ENCODE data around the gene MIOS. TPM values are rescaled to one million over a fixed set of nuclear protein-coding genes. Genes with fewer than 3 reads are reported as not detected.
"Not testable (repeated sequence)": the region's sequence is repeated elsewhere in the genome, so short reads cannot be mapped to it uniquely, and the experiment has no call there.

Gene MIOS
- polyA plus RNA-seq, 6 donors from 2014 or later, result 26.3 to 52.4 (median 38.9) TPM

DNA sequence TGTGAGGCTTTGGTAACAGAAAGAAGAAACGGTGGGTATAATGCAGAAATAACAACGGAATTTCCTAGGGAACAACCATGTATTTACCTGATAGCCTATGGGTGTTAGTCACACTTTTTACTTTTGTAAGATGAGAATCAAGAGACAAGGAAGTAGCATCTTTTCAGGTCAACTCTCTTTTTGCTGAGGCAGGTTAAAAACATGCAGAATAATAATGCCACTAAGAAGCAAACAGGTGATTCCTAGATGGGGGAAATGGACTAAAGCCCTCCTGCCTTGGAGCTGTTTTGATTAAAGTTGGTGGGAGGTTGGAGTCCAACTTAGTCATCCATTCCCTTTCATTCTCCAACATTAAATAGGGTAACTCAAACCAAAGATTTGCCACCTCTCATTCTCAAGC is 29.0 kb upstream of the MIOS start:
- no peak overlapping the region for H3K4me3 Mint-ChIP-seq
- H3K36me3 Mint-ChIP-seq, result no peaks in the 10 kb centered on the region
- H3K27me3 Mint-ChIP-seq, result peaks cover 0 to 11% (median 9%) of the 10 kb centered on the region in 3 donors
- DNase-seq (no peak), ATAC-seq (ENCODE audit: low read depth in 2 of 2) (no peak)
- H3K9me3 Mint-ChIP-seq, result no peaks in the 10 kb centered on the region
- H3K27ac Mint-ChIP-seq, result peak overlapping the region in 1 of 6 donors; percentile 33
- H3K4me1 Mint-ChIP-seq, result no peaks in the 10 kb centered on the region

DNA sequence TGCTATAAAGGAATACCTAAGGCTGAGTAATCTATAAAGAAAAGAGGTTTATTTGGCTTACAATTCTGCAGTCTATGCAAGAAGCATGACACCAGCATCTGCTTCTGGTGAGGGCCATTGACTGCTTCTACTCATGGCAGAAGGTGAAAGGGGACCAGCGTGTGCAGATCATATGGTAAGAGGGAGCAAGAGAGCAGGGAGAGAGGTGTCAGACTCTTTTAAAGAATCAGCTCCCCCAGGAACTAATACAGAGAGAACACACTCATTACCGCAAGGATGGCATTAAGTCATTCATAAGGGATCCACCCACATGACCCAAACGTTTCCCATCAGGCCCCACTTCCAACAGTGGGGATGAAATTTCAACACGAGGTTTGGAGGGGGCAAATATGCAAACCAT is 27.5 kb upstream of the MIOS start:
- H3K4me3 Mint-ChIP-seq, result no peak overlapping the region
- peaks cover 0 to 7% (median 6%) of the 10 kb centered on the region in 3 donors for H3K27me3 Mint-ChIP-seq
- no peaks in the 10 kb centered on the region for H3K36me3 Mint-ChIP-seq
- ATAC-seq (ENCODE audit: low read depth in 2 of 2) (no peak), DNase-seq (no peak)
- H3K27ac Mint-ChIP-seq, result no peak overlapping the region
- no peaks in the 10 kb centered on the region for H3K4me1 Mint-ChIP-seq
- H3K9me3 Mint-ChIP-seq, result no peaks in the 10 kb centered on the region

GRCh38 chr7:7539711-7540110 is 27.0 kb upstream of the MIOS start:
- peaks cover 0 to 3% (median 1%) of the 10 kb centered on the region in 3 donors for H3K27me3 Mint-ChIP-seq

DNA sequence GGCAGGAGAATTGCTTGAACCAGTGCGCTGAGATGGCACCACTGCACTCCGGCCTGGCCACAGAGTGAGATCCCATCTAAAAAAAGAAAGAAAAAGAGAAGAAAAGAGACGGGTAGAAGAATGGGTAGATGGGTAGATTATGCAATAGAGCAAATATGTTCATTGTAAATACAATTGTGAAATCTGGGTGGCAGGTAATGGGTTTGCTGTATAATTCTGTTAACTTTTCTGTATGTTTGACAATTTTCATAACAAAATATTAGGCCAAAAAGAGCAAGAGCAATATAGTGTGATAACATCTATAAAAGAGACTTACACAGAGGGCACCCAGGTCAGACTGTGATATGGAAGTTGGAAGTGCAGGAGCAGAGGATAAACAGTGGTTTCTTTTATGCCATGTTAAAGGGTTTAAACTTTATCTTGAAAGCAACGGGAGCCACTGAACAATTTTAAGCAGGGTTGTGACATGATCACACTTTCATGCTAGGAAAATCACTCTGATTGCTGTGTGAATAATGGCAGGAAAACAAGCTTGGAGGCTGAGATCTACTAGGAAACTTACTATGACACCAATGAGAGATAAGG is 24.3 kb upstream of the MIOS start:
- H3K4me1 Mint-ChIP-seq, result no peaks in the 10 kb centered on the region
- no peaks in the 10 kb centered on the region for H3K36me3 Mint-ChIP-seq
- peak overlapping the region in 2 of 6 donors; percentile 35 to 85 for H3K27ac Mint-ChIP-seq
- no peak overlapping the region for H3K4me3 Mint-ChIP-seq
- no peaks in the 10 kb centered on the region for H3K9me3 Mint-ChIP-seq
- no peaks in the 10 kb centered on the region for H3K27me3 Mint-ChIP-seq
- ATAC-seq (ENCODE audit: low read depth in 2 of 2), result no peak
- DNase-seq, result no peak

More at GRCh38 chr7:7539711-7540110, 27.0 kb upstream of the MIOS start:
- Mint-ChIP-seq H3K27ac (no peak overlapping the region), H3K9me3 (no peaks in the 10 kb centered on the region), H3K4me3 (no peak overlapping the region), H3K4me1 (no peaks in the 10 kb centered on the region), H3K36me3 (no peaks in the 10 kb centered on the region)
- no peak for DNase-seq
- no peak for ATAC-seq (ENCODE audit: low read depth in 2 of 2)

DNA sequence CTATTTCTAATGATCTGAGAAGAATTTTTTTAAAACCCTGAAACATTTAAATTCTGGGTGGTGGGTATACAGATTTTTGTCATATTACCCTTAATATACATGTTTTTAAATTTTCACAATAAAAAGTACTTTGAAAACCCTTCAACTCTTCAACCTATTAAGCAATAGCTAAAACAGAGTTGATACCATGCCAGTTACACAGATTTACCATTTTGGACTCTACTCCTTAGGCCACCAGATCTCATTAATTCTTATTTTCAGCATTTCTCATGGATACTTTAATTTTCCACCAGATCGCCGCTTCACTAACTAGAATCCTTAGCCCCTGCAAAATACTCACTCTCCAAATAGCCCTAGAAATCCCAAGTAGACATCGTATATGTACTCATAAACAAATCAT is 18.3 kb upstream of the MIOS start:
- Mint-ChIP-seq H3K27me3 (no peaks in the 10 kb centered on the region), H3K36me3 (no peaks in the 10 kb centered on the region), H3K9me3 (no peaks in the 10 kb centered on the region), H3K4me1 (no peaks in the 10 kb centered on the region), H3K27ac (no peak overlapping the region), H3K4me3 (no peak overlapping the region)
- ATAC-seq (ENCODE audit: low read depth in 2 of 2) (no peak), DNase-seq (no peak)

DNA sequence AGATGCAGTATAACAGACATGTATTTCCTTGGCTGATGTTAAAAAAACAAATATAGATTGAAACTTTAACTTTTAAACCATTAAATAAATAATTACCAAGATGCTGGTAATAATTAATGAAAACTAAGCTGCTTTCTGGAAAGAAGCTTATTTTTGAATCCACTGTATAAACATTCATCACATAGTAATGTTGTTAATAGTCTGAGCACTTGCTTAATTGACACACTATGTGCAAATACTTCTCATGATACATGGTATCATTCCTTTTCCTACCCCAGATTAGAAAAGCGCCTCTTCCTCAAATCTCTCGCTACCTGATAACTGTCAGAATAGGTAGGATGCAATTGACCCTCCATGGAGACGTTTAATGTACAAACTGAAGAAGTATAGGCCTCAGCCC is 16.0 kb upstream of the MIOS start:
- H3K4me3 Mint-ChIP-seq, result no peak overlapping the region

DNA sequence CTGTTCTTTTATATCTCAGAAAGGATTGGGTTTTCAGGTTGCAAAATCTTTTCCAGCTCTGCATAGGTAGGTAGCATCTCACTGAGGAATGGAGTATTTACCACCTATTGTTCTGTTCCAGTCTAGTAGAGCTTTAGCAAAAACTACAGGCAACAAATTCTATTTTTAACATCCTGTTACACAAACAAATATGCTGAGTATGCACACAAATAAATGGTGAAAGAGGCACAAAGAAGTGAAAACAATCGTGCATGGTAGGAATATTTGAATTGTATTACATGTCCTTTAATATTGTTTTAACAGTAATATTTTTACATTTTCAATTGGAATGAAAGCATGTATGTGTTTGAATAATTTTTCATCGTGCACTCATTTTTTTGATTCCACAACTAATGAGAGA is 14.5 kb upstream of the MIOS start:
- ATAC-seq (ENCODE audit: low read depth in 2 of 2) (no peak), DNase-seq (no peak)
- Mint-ChIP-seq H3K9me3 (no peaks in the 10 kb centered on the region), H3K4me3 (no peak overlapping the region), H3K27ac (no peak overlapping the region), H3K36me3 (peaks cover 0 to 5% of the 10 kb centered on the region in 2 donors), H3K4me1 (no peaks in the 10 kb centered on the region), H3K27me3 (no peaks in the 10 kb centered on the region)

More for the DNA sequence above, 16.0 kb upstream of the MIOS start:
- peaks cover 0 to 5% of the 10 kb centered on the region in 2 donors for H3K36me3 Mint-ChIP-seq
- no peaks in the 10 kb centered on the region for H3K4me1 Mint-ChIP-seq
- H3K27ac Mint-ChIP-seq, result no peak overlapping the region
- no peaks in the 10 kb centered on the region for H3K27me3 Mint-ChIP-seq
- ATAC-seq (ENCODE audit: low read depth in 2 of 2), result no peak
- no peaks in the 10 kb centered on the region for H3K9me3 Mint-ChIP-seq
- no peak for DNase-seq

DNA sequence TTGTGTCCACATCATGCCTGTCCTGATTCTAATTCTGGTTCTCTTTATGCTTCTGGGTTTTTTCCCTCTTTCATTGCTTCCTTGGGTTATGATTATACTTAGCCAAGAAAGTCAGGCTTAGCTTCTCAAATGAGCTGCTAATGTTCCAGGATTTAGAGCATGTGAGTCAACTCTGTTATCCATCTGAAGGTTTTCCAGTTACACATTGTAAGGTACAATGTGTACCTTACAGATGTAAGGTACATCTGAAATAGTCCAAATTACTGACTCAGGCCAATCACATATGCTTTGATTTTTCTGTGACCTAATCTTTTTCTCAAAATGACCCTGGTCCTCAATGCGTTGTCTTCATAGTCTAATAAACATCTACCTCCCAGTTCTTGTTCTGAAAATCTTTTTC is 13.3 kb upstream of the MIOS start:
- Mint-ChIP-seq H3K9me3 (peaks cover 0 to 9% (median 3%) of the 10 kb centered on the region in 7 donors), H3K4me3 (peak overlapping the region in 1 of 8 donors; percentile 29)
- ATAC-seq (ENCODE audit: low read depth in 2 of 2), result no peak

GRCh38 chr7:7554021-7554432 is 12.7 kb upstream of the MIOS start:
- DNase-seq, result no peak
- no peak for ATAC-seq (ENCODE audit: low read depth in 2 of 2)
- H3K36me3 Mint-ChIP-seq, result peaks cover 17% of the 10 kb centered on the region in 2 donors
- H3K4me1 Mint-ChIP-seq, result no peaks in the 10 kb centered on the region
- peak overlapping the region in 1 of 8 donors; percentile 29 for H3K4me3 Mint-ChIP-seq
- no peaks in the 10 kb centered on the region for H3K27me3 Mint-ChIP-seq
- H3K9me3 Mint-ChIP-seq, result peaks cover 0 to 15% (median 9%) of the 10 kb centered on the region in 7 donors
- no peak overlapping the region for H3K27ac Mint-ChIP-seq

More for the DNA sequence above, 13.3 kb upstream of the MIOS start:
- DNase-seq, result no peak
- no peaks in the 10 kb centered on the region for H3K27me3 Mint-ChIP-seq
- H3K27ac Mint-ChIP-seq, result no peak overlapping the region
- H3K4me1 Mint-ChIP-seq, result no peaks in the 10 kb centered on the region
- H3K36me3 Mint-ChIP-seq, result peaks cover 10 to 11% of the 10 kb centered on the region in 2 donors

GRCh38 chr7:7554649-7555575 is 11.8 kb upstream of the MIOS start:
- H3K27me3 Mint-ChIP-seq, result no peaks in the 10 kb centered on the region
- H3K36me3 Mint-ChIP-seq, result peaks cover 18 to 26% of the 10 kb centered on the region in 2 donors

DNA sequence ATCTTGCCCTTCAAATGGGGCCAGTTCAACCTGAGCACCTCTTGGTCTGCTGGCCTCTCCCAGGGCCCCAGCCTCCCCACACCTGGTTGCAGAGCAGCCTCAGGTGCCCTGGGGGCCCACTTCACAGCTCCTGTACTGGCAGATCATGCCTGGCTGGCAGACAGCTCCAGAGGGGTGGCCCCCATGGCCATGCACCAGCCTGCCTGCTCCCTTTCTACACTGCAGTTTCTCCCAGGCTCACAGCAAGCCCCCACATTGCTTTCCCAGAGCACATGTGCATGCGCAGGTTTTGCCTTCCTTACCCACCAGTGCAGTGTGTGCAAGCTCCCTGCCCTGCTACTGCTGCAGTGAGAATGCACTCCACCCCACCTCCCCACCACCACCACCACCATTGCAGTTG is 9.8 kb upstream of the MIOS start:
- Mint-ChIP-seq H3K27ac (no peak overlapping the region), H3K4me3 (no peak overlapping the region), H3K9me3 (peaks cover 0 to 25% (median 14%) of the 10 kb centered on the region in 7 donors), H3K36me3 (peaks cover 18 to 29% of the 10 kb centered on the region in 2 donors), H3K4me1 (no peaks in the 10 kb centered on the region), H3K27me3 (no peaks in the 10 kb centered on the region)
- no peak for ATAC-seq (ENCODE audit: low read depth in 2 of 2)
- DNase-seq, result no peak

More at GRCh38 chr7:7554649-7555575, 11.8 kb upstream of the MIOS start:
- peak overlapping the region in 1 of 6 donors; percentile 83 for H3K27ac Mint-ChIP-seq
- no peak for DNase-seq
- no peaks in the 10 kb centered on the region for H3K4me1 Mint-ChIP-seq
- no peak for ATAC-seq (ENCODE audit: low read depth in 2 of 2)
- H3K9me3 Mint-ChIP-seq, result peaks cover 0 to 24% (median 14%) of the 10 kb centered on the region in 7 donors
- no peak overlapping the region for H3K4me3 Mint-ChIP-seq

DNA sequence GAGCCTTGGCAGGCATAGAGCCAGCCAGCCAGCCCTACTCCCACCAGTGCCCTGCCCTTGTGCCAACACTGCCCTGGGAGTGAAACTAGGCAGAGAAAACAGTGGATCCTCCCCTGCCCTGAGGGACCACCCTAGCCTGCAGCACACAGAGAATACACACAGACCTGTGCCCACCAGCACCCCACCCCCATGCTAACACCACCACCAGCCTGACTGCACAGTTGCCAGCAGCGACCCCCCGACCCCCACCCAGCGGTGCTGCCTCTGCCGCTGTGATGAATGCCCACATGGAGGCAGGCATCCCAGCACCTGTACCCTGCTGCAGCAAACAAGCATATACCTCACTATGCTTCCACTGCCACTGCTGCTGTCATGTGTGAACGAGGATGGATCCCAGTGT is 9.4 kb upstream of the MIOS start:
- no peak overlapping the region for H3K4me3 Mint-ChIP-seq
- H3K36me3 Mint-ChIP-seq, result peaks cover 18 to 29% of the 10 kb centered on the region in 2 donors
- peaks cover 0 to 25% (median 14%) of the 10 kb centered on the region in 7 donors for H3K9me3 Mint-ChIP-seq
- H3K4me1 Mint-ChIP-seq, result no peaks in the 10 kb centered on the region
- no peak overlapping the region for H3K27ac Mint-ChIP-seq
- no peaks in the 10 kb centered on the region for H3K27me3 Mint-ChIP-seq
- DNase-seq (no peak), ATAC-seq (ENCODE audit: low read depth in 2 of 2) (no peak)

DNA sequence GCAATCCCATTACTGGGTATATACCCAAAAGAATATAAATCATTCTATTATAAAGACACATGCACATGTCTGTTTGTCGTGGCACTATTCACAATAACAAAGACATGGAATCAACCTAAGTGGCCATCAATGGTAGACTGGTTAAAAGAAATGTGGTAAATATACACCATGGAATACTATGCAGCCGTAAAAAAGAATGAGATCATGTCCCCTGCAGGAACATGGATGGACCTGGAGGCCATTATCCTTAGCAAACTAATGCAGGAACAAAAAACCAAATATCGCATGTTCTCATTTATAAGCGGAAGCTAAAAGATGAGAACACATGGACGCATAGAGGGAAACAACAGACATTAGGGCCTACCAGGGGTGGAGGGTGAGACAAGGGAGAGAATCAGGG is 5.1 kb upstream of the MIOS start:
- Mint-ChIP-seq H3K9me3 (peaks cover 0 to 25% (median 14%) of the 10 kb centered on the region in 7 donors), H3K36me3 (peaks cover 14 to 29% of the 10 kb centered on the region in 2 donors)
- H3K4me1 Mint-ChIP-seq; H3K27me3 Mint-ChIP-seq; H3K27ac Mint-ChIP-seq; H3K4me3 Mint-ChIP-seq; DNase-seq; ATAC-seq (ENCODE audit: low read depth in 2 of 2): not testable (repeated sequence)

- Mint-ChIP-seq H3K4me1 (peaks cover 3 to 4% (median 4%) of the 10 kb centered on the region in 3 donors), H3K4me3 (peak overlapping the region in 1 of 8 donors; percentile 34), H3K9me3 (peaks cover 0 to 22% (median 14%) of the 10 kb centered on the region in 7 donors), H3K27ac (no peak overlapping the region), H3K27me3 (no peaks in the 10 kb centered on the region), H3K36me3 (peaks cover 14 to 24% of the 10 kb centered on the region in 2 donors)
- no peak for ATAC-seq (ENCODE audit: low read depth in 2 of 2)
- no peak for DNase-seq
Observed at GRCh38 chr7:7562736-7563135, 3.9 kb upstream of the MIOS start.
